Karpas-422 (cell line): Measurements from ENCODE around the gene MRPL18. TPM values are rescaled to one million over a fixed set of nuclear protein-coding genes. Genes with fewer than 3 reads are reported as not detected.

Experiments used
- DNase-seq: peaks from one replicate; pipeline ENCODE4 v3.0.0-alpha.2; 2015
- H2AFZ ChIP-seq: fragments of 200-600 bp; sonication (generic); 2 replicates; pipeline ENCODE4 v1.6.1; 2014; ENCODE audit warnings: antibody characterized with exemption, low read length, mixed read lengths
- H3K27ac ChIP-seq: fragments of 200-600 bp; sonication (generic); 2 replicates; pipeline ENCODE4 v1.5.1; 2014; ENCODE audit warnings: mild to moderate bottlenecking, low read length, moderate library complexity
- H3K27me3 ChIP-seq: fragments of 200-600 bp; sonication (generic); 2 replicates; pipeline ENCODE4 v1.6.1; 2014; ENCODE audit warnings: low read length, mixed read lengths
- H3K36me3 ChIP-seq: fragments of 200-600 bp; sonication (generic); 2 replicates; pipeline ENCODE4 v1.6.1; 2014; ENCODE audit warnings: low read length, mixed read lengths; ENCODE audit not compliant: insufficient read depth
- H3K4me1 ChIP-seq: fragments of 200-600 bp; sonication (generic); 2 replicates; pipeline ENCODE4 v1.6.1; 2014; ENCODE audit warnings: mild to moderate bottlenecking, low read length, mixed read lengths
- H3K4me2 ChIP-seq: fragments of 200-600 bp; sonication (generic); 2 replicates; pipeline ENCODE4 v1.6.1; 2014; ENCODE audit warnings: low read length, low read depth, mild to moderate bottlenecking; ENCODE audit not compliant: poor library complexity, severe bottlenecking
- H3K4me3 ChIP-seq: fragments of 200-600 bp; sonication (generic); 2 replicates; pipeline ENCODE4 v1.5.1; 2014; ENCODE audit warnings: mild to moderate bottlenecking, antibody characterized with exemption, low read length, mixed read lengths
- H3K79me2 ChIP-seq: fragments of 200-600 bp; sonication (generic); 2 replicates; pipeline ENCODE4 v1.6.1; 2014; ENCODE audit warnings: mild to moderate bottlenecking, low read length, mixed read lengths
- H3K9ac ChIP-seq: fragments of 200-600 bp; sonication (generic); 2 replicates; pipeline ENCODE4 v1.6.0; 2014; ENCODE audit warnings: low read length
- H3K9me2 ChIP-seq: fragments of 200-600 bp; sonication (generic), shearing (Covaris generic); replicated peaks from 2 replicates; pipeline ENCODE4 v1.6.0; 2014; ENCODE audit warnings: mild to moderate bottlenecking, low read length, moderate library complexity; ENCODE audit not compliant: insufficient read depth
- H3K9me3 ChIP-seq: fragments of 300-700, 200-600 bp; sonication (generic); 2 replicates; pipeline ENCODE4 v1.6.1; 2014; ENCODE audit warnings: low read length, mixed read lengths
- H4K20me1 ChIP-seq: fragments of 200-600 bp; sonication (generic); 2 replicates; pipeline ENCODE4 v1.6.1; 2014; ENCODE audit warnings: mild to moderate bottlenecking, antibody characterized with exemption, low read length, low read depth; ENCODE audit not compliant: insufficient read depth
- total RNA-seq: library from RNA; depleted of rRNA; stranded (reverse); fragments of >200 nt; shearing (Covaris generic); gene quantifications from 2 replicates; pipeline ENCODE4 v1.2.3, GENCODE V29; 2014; ENCODE audit warnings: low replicate concordance

Gene MRPL18
- total RNA-seq, 1 experiment from 2014 or later, result 50.8 TPM

DNA sequence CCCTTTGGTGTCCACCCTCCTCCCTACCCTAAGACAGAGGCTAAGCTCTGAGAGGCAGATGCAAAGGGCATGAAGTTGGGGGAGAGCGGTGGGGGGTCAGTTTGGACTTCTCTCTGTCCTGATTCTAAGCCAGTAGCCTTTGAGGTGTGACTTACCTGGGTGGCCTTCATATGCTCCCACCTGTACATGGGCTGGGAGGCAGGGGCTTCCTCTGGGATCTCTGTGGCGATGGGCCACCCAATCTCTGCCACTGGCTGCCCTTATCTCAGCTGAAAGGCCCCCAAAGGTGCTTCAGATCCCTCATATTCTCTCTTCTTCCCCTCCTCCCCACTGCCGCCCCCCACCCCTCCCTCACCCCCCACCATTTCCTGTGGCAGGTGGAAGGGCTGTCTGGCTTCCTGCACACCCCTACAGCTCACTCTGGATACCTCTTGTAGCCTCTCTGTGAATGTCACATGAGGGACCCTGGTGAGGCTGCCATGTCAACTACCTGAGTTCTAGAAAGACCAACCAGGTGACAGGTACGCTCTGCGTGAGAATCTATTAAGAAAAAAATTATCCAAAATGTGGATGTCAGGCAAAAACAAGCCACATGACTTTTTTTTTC lies 43.8 kb downstream of the MRPL18 start:
- H3K4me1 ChIP-seq, result peaks cover 7% of the 10 kb centered on the region
- H3K36me3 ChIP-seq, result no peaks in the 10 kb centered on the region
- H3K9me2 ChIP-seq, result no peaks in the 10 kb centered on the region
- no peaks in the 10 kb centered on the region for H3K27me3 ChIP-seq
- no peaks in the 10 kb centered on the region for H4K20me1 ChIP-seq
- DNase-seq, result no peak
- no peak overlapping the region for H3K27ac ChIP-seq
- H2AFZ ChIP-seq, result no peak overlapping the region
- H3K9me3 ChIP-seq, result no peaks in the 10 kb centered on the region
- H3K4me3 ChIP-seq, result no peak overlapping the region
- H3K9ac ChIP-seq, result no peak overlapping the region
- no peak overlapping the region for H3K4me2 ChIP-seq
- H3K79me2 ChIP-seq, result no peaks in the 10 kb centered on the region

- Histone ChIP-seq H2AFZ (no peak overlapping the region), H3K79me2 (no peaks in the 10 kb centered on the region), H3K4me2 (no peak overlapping the region), H3K36me3 (no peaks in the 10 kb centered on the region), H3K27ac (no peak overlapping the region), H3K4me3 (no peak overlapping the region), H3K9me3 (no peaks in the 10 kb centered on the region), H3K4me1 (no peaks in the 10 kb centered on the region), H3K9ac (no peak overlapping the region), H4K20me1 (no peaks in the 10 kb centered on the region), H3K27me3 (no peaks in the 10 kb centered on the region), H3K9me2 (no peaks in the 10 kb centered on the region)
- no peak for DNase-seq
Observed at GRCh38 chr6:159836718-159837490, 46.6 kb downstream of the MRPL18 start.

DNA sequence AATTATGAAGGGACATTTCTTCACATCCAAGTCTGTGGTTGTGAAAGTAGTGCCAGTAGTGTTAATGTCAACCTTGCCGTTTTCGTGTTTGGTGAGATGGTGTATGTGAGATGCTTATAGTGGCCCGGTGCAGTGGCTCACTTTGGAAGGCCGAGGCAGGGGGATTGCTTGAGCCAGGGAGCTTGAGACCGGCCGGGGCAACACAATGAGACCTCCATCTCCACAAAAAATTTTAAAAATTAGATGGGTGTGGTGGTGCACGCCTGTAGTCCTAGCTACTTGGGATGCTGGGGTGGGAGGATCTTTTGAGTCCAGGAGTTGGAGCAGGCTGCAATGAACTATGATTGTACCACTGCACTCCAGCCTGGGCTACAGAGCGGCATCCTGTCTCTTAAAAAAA lies 47.2 kb downstream of the MRPL18 start:
- H3K4me1 ChIP-seq, result no peaks in the 10 kb centered on the region
- no peak overlapping the region for H3K4me3 ChIP-seq
- no peaks in the 10 kb centered on the region for H3K9me3 ChIP-seq
- no peaks in the 10 kb centered on the region for H3K36me3 ChIP-seq
- H3K79me2 ChIP-seq, result no peaks in the 10 kb centered on the region
- no peak overlapping the region for H3K27ac ChIP-seq
- H2AFZ ChIP-seq, result no peak overlapping the region
- no peak overlapping the region for H3K9ac ChIP-seq
- H3K4me2 ChIP-seq, result no peak overlapping the region
- H3K27me3 ChIP-seq, result no peaks in the 10 kb centered on the region
- H3K9me2 ChIP-seq, result no peaks in the 10 kb centered on the region
- no peak for DNase-seq
- no peaks in the 10 kb centered on the region for H4K20me1 ChIP-seq

GRCh38 chr6:159838020-159838744 lies 47.9 kb downstream of the MRPL18 start:
- H3K4me3 ChIP-seq, result no peak overlapping the region
- H3K9me3 ChIP-seq, result no peaks in the 10 kb centered on the region
- no peak overlapping the region for H2AFZ ChIP-seq
- H3K27me3 ChIP-seq, result no peaks in the 10 kb centered on the region
- H3K27ac ChIP-seq, result no peak overlapping the region
- H3K79me2 ChIP-seq, result no peaks in the 10 kb centered on the region
- DNase-seq, result no peak
- no peaks in the 10 kb centered on the region for H3K4me1 ChIP-seq
- H3K9ac ChIP-seq, result no peak overlapping the region
- H3K9me2 ChIP-seq, result no peaks in the 10 kb centered on the region
- no peak overlapping the region for H3K4me2 ChIP-seq
- no peaks in the 10 kb centered on the region for H3K36me3 ChIP-seq
- H4K20me1 ChIP-seq, result no peaks in the 10 kb centered on the region

GRCh38 chr6:159842035-159842434 lies 51.8 kb downstream of the MRPL18 start:
- no peaks in the 10 kb centered on the region for H3K4me1 ChIP-seq
- DNase-seq, result no peak
- no peaks in the 10 kb centered on the region for H3K9me2 ChIP-seq
- H3K27ac ChIP-seq, result no peak overlapping the region
- no peaks in the 10 kb centered on the region for H3K79me2 ChIP-seq
- H4K20me1 ChIP-seq, result no peaks in the 10 kb centered on the region
- H3K27me3 ChIP-seq, result no peaks in the 10 kb centered on the region
- H3K9me3 ChIP-seq, result no peaks in the 10 kb centered on the region
- H3K9ac ChIP-seq, result no peak overlapping the region
- H2AFZ ChIP-seq, result no peak overlapping the region
- H3K4me3 ChIP-seq, result no peak overlapping the region
- H3K4me2 ChIP-seq, result no peak overlapping the region
- no peaks in the 10 kb centered on the region for H3K36me3 ChIP-seq

DNA sequence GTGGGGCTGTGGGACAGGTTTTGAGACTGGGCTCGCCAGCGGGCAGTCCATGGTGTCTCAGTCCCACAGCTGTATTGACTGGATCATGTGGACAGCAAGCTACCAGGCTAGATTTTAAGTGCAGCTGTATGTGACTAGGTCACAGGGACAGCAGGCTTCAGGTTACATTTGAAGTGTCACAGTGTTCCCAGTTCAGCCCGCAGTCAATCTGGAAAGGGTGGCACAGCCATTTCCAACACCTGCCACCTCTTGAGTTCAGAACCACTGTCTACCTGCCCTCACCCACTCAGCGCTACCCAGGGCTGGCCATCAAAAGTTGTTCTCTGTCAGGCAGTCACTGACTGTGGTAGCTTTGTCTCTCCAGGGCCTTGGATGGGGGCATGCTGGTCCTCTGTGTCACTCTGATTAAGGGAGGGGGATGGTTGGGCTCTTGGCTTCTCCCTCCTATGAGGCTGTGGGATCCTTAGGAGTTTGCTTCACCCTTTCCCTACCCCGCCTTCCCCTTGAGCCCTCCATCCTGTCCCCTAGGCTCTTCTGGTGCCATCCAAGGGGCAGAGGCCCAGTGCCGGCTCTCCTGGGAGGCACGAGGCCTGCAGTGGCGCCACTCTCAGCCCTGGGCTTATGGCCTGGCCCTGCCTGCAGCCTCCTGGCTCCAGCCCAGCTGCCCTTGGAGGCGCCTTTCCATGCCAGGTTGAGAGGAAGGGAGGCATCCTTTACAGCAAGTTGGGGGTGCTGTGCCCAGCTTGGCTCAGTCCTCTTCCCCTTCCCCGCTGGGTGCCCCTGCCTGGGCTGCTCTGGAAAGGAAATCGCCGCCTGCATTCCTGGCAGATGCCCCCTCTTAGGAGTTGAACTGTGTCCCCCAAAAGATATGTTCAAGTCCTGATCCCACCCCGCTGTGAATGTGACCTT lies 54.7 kb downstream of the MRPL18 start:
- Histone ChIP-seq H3K79me2 (no peaks in the 10 kb centered on the region), H3K27me3 (no peaks in the 10 kb centered on the region), H2AFZ (no peak overlapping the region), H3K9ac (no peak overlapping the region), H4K20me1 (no peaks in the 10 kb centered on the region), H3K36me3 (no peaks in the 10 kb centered on the region), H3K4me2 (no peak overlapping the region), H3K27ac (no peak overlapping the region), H3K4me3 (no peak overlapping the region), H3K4me1 (no peaks in the 10 kb centered on the region), H3K9me2 (no peaks in the 10 kb centered on the region), H3K9me3 (no peaks in the 10 kb centered on the region)
- DNase-seq, result no peak
